ENCODE results near the gene TARBP2.

Gene TARBP2

GRCh38 chr12:53483225-53483978, 17.7 kb upstream of the TARBP2 start:
- Mint-ChIP-seq H3K27me3 (no peaks in the 10 kb centered on the region), H3K4me3 (no peak overlapping the region), H3K4me1 (ENCODE audit: low read depth) (no peaks in the 10 kb centered on the region), H3K36me3 (ENCODE audit: low read depth) (peaks cover 50% of the 10 kb centered on the region), H3K27ac (peak overlapping the region; percentile 13), H3K9me3 (no peaks in the 10 kb centered on the region)

GRCh38 chr12:53483979-53484377, 17.1 kb upstream of the TARBP2 start:
- Mint-ChIP-seq H3K27ac (peak overlapping the region; percentile 42), H3K36me3 (ENCODE audit: low read depth) (peaks cover 45% of the 10 kb centered on the region), H3K9me3 (no peaks in the 10 kb centered on the region), H3K27me3 (no peaks in the 10 kb centered on the region), H3K4me1 (ENCODE audit: low read depth) (no peaks in the 10 kb centered on the region), H3K4me3 (no peak overlapping the region)

GRCh38 chr12:53484686-53485575, 16.2 kb upstream of the TARBP2 start:
- no peaks in the 10 kb centered on the region for H3K9me3 Mint-ChIP-seq
- H3K27me3 Mint-ChIP-seq = no peaks in the 10 kb centered on the region
- H3K36me3 Mint-ChIP-seq (ENCODE audit: low read depth) = peaks cover 36% of the 10 kb centered on the region
- H3K4me1 Mint-ChIP-seq (ENCODE audit: low read depth) = no peaks in the 10 kb centered on the region
- H3K4me3 Mint-ChIP-seq = no peak overlapping the region
- peak overlapping the region; percentile 22 for H3K27ac Mint-ChIP-seq

- Mint-ChIP-seq H3K36me3 (ENCODE audit: low read depth) (peaks cover 29% of the 10 kb centered on the region), H3K4me1 (ENCODE audit: low read depth) (no peaks in the 10 kb centered on the region), H3K27ac (no peak overlapping the region), H3K9me3 (no peaks in the 10 kb centered on the region), H3K4me3 (no peak overlapping the region), H3K27me3 (no peaks in the 10 kb centered on the region)
These were observed 14.9 kb upstream of the TARBP2 start for GRCh38 chr12:53485955-53486735.

GRCh38 chr12:53486736-53487487, 14.2 kb upstream of the TARBP2 start:
- Mint-ChIP-seq H3K4me1 (ENCODE audit: low read depth) (no peaks in the 10 kb centered on the region), H3K36me3 (ENCODE audit: low read depth) (peaks cover 26% of the 10 kb centered on the region), H3K27me3 (no peaks in the 10 kb centered on the region), H3K9me3 (no peaks in the 10 kb centered on the region), H3K4me3 (no peak overlapping the region), H3K27ac (no peak overlapping the region)

GRCh38 chr12:53489242-53489864, 11.7 kb upstream of the TARBP2 start:
- H3K4me3 Mint-ChIP-seq = no peak overlapping the region
- peaks cover 17% of the 10 kb centered on the region for H3K4me1 Mint-ChIP-seq (ENCODE audit: low read depth)
- H3K9me3 Mint-ChIP-seq = no peaks in the 10 kb centered on the region
- H3K36me3 Mint-ChIP-seq (ENCODE audit: low read depth) = peaks cover 12% of the 10 kb centered on the region
- no peaks in the 10 kb centered on the region for H3K27me3 Mint-ChIP-seq
- no peak overlapping the region for H3K27ac Mint-ChIP-seq

GRCh38 chr12:53492188-53492587, 8.9 kb upstream of the TARBP2 start:
- H3K36me3 Mint-ChIP-seq (ENCODE audit: low read depth) = no peaks in the 10 kb centered on the region

GRCh38 chr12:53492830-53493609, 8.1 kb upstream of the TARBP2 start:
- no peaks in the 10 kb centered on the region for H3K27me3 Mint-ChIP-seq
- H3K36me3 Mint-ChIP-seq (ENCODE audit: low read depth) = no peaks in the 10 kb centered on the region
- H3K4me3 Mint-ChIP-seq = peak overlapping the region; percentile 90
- H3K27ac Mint-ChIP-seq = peak overlapping the region; percentile 89
- peaks cover 20% of the 10 kb centered on the region for H3K4me1 Mint-ChIP-seq (ENCODE audit: low read depth)
- H3K9me3 Mint-ChIP-seq = no peaks in the 10 kb centered on the region

More at GRCh38 chr12:53492188-53492587, 8.9 kb upstream of the TARBP2 start:
- Mint-ChIP-seq H3K27ac (peak overlapping the region; percentile 28), H3K4me3 (peak overlapping the region; percentile 90), H3K9me3 (no peaks in the 10 kb centered on the region), H3K4me1 (ENCODE audit: low read depth) (peaks cover 17% of the 10 kb centered on the region), H3K27me3 (no peaks in the 10 kb centered on the region)

GRCh38 chr12:53493610-53494391, 7.3 kb upstream of the TARBP2 start:
- Mint-ChIP-seq H3K9me3 (no peaks in the 10 kb centered on the region), H3K4me1 (ENCODE audit: low read depth) (peaks cover 27% of the 10 kb centered on the region), H3K27ac (peak overlapping the region; percentile 89), H3K27me3 (no peaks in the 10 kb centered on the region), H3K36me3 (ENCODE audit: low read depth) (no peaks in the 10 kb centered on the region), H3K4me3 (peak overlapping the region; percentile 90)

- no peaks in the 10 kb centered on the region for H3K27me3 Mint-ChIP-seq
- H3K27ac Mint-ChIP-seq = peak overlapping the region; percentile 27
- H3K4me3 Mint-ChIP-seq = no peak overlapping the region
- no peaks in the 10 kb centered on the region for H3K9me3 Mint-ChIP-seq
- H3K36me3 Mint-ChIP-seq (ENCODE audit: low read depth) = no peaks in the 10 kb centered on the region
- peaks cover 37% of the 10 kb centered on the region for H3K4me1 Mint-ChIP-seq (ENCODE audit: low read depth)
These were observed 5.0 kb upstream of the TARBP2 start for GRCh38 chr12:53495903-53496751.

GRCh38 chr12:53496752-53497032, 4.4 kb upstream of the TARBP2 start:
- H3K4me1 Mint-ChIP-seq (ENCODE audit: low read depth) = peaks cover 40% of the 10 kb centered on the region
- no peaks in the 10 kb centered on the region for H3K36me3 Mint-ChIP-seq (ENCODE audit: low read depth)
- no peaks in the 10 kb centered on the region for H3K9me3 Mint-ChIP-seq
- no peak overlapping the region for H3K27ac Mint-ChIP-seq
- no peak overlapping the region for H3K4me3 Mint-ChIP-seq
- H3K27me3 Mint-ChIP-seq = no peaks in the 10 kb centered on the region

- H3K4me3 Mint-ChIP-seq = no peak overlapping the region
- H3K27ac Mint-ChIP-seq = no peak overlapping the region
- H3K27me3 Mint-ChIP-seq = no peaks in the 10 kb centered on the region
- H3K4me1 Mint-ChIP-seq (ENCODE audit: low read depth) = peaks cover 42% of the 10 kb centered on the region
- H3K9me3 Mint-ChIP-seq = no peaks in the 10 kb centered on the region
- H3K36me3 Mint-ChIP-seq (ENCODE audit: low read depth) = no peaks in the 10 kb centered on the region
These were observed 3.6 kb upstream of the TARBP2 start for GRCh38 chr12:53497461-53497860.
